Measurements from ENCODE around the gene LRRN2. TPM values are rescaled to one million over a fixed set of nuclear protein-coding genes. Genes with fewer than 3 reads are reported as not detected.

Gene LRRN2
- total RNA-seq, 1 donor from 2014 or later: 9.4 TPM

DNA sequence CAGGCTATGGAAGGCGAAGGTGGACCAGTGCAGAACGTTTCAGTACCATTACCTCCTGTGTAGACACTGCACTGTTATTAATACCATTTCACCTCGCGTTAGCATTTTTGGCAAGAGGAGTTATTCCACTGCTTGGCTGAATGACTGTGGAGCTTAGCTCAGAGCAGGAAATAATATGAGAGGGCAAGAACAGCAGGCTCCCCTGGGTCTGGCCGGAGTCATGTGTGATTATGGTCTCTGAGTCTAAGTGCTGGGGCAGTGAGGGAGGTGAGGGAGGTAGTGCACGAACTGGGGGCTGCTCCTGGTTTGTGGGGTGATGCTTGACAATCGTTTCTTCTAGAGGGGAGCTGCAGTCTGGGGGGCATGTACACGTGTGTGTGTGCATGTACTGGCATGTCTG, 86.4 kb downstream of the LRRN2 start:
- no peaks in the 10 kb centered on the region for H3K9me3 Mint-ChIP-seq (ENCODE audit: low read depth)
- H3K36me3 Mint-ChIP-seq (ENCODE audit: insufficient read depth): no peaks in the 10 kb centered on the region
- no peak overlapping the region for H3K4me3 Mint-ChIP-seq (ENCODE audit: low read depth)
- DNase-seq (ENCODE audit: low spot score, unreplicated experiment): no peak
- peaks cover 2% of the 10 kb centered on the region for H3K27me3 Mint-ChIP-seq
- H3K4me1 Mint-ChIP-seq (ENCODE audit: low read depth): no peaks in the 10 kb centered on the region
- no peak for TF ChIP-seq CTCF (IDR thresholded peaks at IDR 0.05; ENCODE audit: unreplicated experiment)
- H3K27ac Mint-ChIP-seq: no peak overlapping the region

- Mint-ChIP-seq H3K36me3 (ENCODE audit: insufficient read depth) (no peaks in the 10 kb centered on the region), H3K4me1 (ENCODE audit: low read depth) (no peaks in the 10 kb centered on the region), H3K9me3 (ENCODE audit: low read depth) (no peaks in the 10 kb centered on the region), H3K27me3 (peaks cover 2% of the 10 kb centered on the region), H3K4me3 (ENCODE audit: low read depth) (no peak overlapping the region), H3K27ac (no peak overlapping the region)
- no peak for DNase-seq (ENCODE audit: low spot score, unreplicated experiment)
- TF ChIP-seq CTCF (IDR thresholded peaks at IDR 0.05; ENCODE audit: unreplicated experiment): no peak
Measured at GRCh38 chr1:204598319-204598969, 87.1 kb downstream of the LRRN2 start.

- H3K27ac Mint-ChIP-seq: peak overlapping the region; percentile 78
- no peak overlapping the region for H3K4me3 Mint-ChIP-seq (ENCODE audit: low read depth)
- peaks cover 5% of the 10 kb centered on the region for H3K27me3 Mint-ChIP-seq
- TF ChIP-seq CTCF (IDR thresholded peaks at IDR 0.05; ENCODE audit: unreplicated experiment): no peak
- DNase-seq (ENCODE audit: low spot score, unreplicated experiment): no peak
- no peaks in the 10 kb centered on the region for H3K9me3 Mint-ChIP-seq (ENCODE audit: low read depth)
- H3K36me3 Mint-ChIP-seq (ENCODE audit: insufficient read depth): no peaks in the 10 kb centered on the region
- no peaks in the 10 kb centered on the region for H3K4me1 Mint-ChIP-seq (ENCODE audit: low read depth)
Measured at GRCh38 chr1:204592246-204592948, 93.1 kb downstream of the LRRN2 start.

GRCh38 chr1:204591473-204592090, 94.0 kb downstream of the LRRN2 start:
- Mint-ChIP-seq H3K4me3 (ENCODE audit: low read depth) (no peak overlapping the region), H3K4me1 (ENCODE audit: low read depth) (no peaks in the 10 kb centered on the region), H3K27ac (no peak overlapping the region), H3K36me3 (ENCODE audit: insufficient read depth) (no peaks in the 10 kb centered on the region), H3K9me3 (ENCODE audit: low read depth) (no peaks in the 10 kb centered on the region), H3K27me3 (peaks cover 5% of the 10 kb centered on the region)
- DNase-seq (ENCODE audit: low spot score, unreplicated experiment): no peak
- no peak for TF ChIP-seq CTCF (IDR thresholded peaks at IDR 0.05; ENCODE audit: unreplicated experiment)

- TF ChIP-seq CTCF (IDR thresholded peaks at IDR 0.05; ENCODE audit: unreplicated experiment): no peak
- H3K27me3 Mint-ChIP-seq: peaks cover 5% of the 10 kb centered on the region
- no peak for DNase-seq (ENCODE audit: low spot score, unreplicated experiment)
- H3K27ac Mint-ChIP-seq: no peak overlapping the region
- no peaks in the 10 kb centered on the region for H3K9me3 Mint-ChIP-seq (ENCODE audit: low read depth)
- H3K4me1 Mint-ChIP-seq (ENCODE audit: low read depth): no peaks in the 10 kb centered on the region
- no peak overlapping the region for H3K4me3 Mint-ChIP-seq (ENCODE audit: low read depth)
- no peaks in the 10 kb centered on the region for H3K36me3 Mint-ChIP-seq (ENCODE audit: insufficient read depth)
Measured at GRCh38 chr1:204589409-204590038, 96.0 kb downstream of the LRRN2 start.

Data from progenitor cell of endocrine pancreas (in vitro differentiated cells).